Measurements from ENCODE around the gene LRP1B.

The LRP1B gene

DNA sequence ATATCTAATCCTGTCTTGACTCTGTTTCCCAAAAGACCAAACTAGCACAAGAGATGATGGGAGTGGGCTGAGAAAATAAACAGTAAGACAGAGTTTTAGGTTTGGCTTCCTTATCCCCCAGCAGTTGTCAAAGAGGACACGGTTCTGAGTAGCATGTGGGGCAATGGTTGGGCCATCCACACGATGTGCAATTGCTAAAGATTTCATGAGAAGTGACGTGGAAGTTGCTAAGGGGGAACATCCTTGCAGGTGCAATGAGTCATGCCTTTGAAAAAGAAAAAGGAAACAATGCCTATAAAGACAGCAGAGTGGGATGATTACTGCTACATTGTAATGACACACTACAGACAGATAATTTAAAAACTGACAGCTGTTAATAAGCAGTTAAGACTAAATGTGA is 1395.8 kb downstream of the LRP1B start:
- no peak for ATAC-seq (ENCODE audit: low read depth)
- Mint-ChIP-seq H3K27ac (no peak overlapping the region), H3K4me1 (no peaks in the 10 kb centered on the region), H3K9me3 (peaks cover 3% of the 10 kb centered on the region), H3K36me3 (no peaks in the 10 kb centered on the region), H3K4me3 (no peak overlapping the region), H3K27me3 (no peaks in the 10 kb centered on the region)
- no peak for DNase-seq (ENCODE audit: low spot score in 2 of 2)

DNA sequence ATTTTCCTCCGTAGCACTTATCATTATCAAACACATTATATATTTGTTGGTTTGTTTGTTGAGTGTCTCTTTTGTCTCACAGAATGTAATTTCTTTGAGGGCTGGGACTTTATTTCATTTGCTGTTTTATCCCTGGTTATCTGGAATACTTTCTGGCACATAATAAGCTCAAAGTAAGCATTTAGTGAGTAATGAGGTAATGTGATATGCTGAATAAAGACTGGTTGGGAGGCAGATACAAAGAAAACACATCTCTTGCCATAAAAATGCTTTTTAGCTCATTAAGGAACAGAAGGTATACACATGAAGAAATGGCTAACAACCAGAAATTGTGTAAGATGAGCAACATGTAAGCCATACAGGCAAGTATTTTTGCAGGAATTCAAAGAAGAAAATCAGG is 1411.8 kb downstream of the LRP1B start:
- Mint-ChIP-seq H3K9me3 (no peaks in the 10 kb centered on the region), H3K4me1 (no peaks in the 10 kb centered on the region), H3K4me3 (no peak overlapping the region), H3K27ac (no peak overlapping the region), H3K27me3 (no peaks in the 10 kb centered on the region), H3K36me3 (no peaks in the 10 kb centered on the region)
- ATAC-seq (ENCODE audit: low read depth) (no peak), DNase-seq (ENCODE audit: low spot score in 2 of 2) (no peak)

- H3K4me3 Mint-ChIP-seq = no peak overlapping the region
- no peak for DNase-seq (ENCODE audit: low spot score in 2 of 2)
- no peaks in the 10 kb centered on the region for H3K36me3 Mint-ChIP-seq
- H3K4me1 Mint-ChIP-seq = no peaks in the 10 kb centered on the region
- H3K27ac Mint-ChIP-seq = no peak overlapping the region
- no peak for ATAC-seq (ENCODE audit: low read depth)
- no peaks in the 10 kb centered on the region for H3K9me3 Mint-ChIP-seq
- H3K27me3 Mint-ChIP-seq = no peaks in the 10 kb centered on the region
Observed at GRCh38 chr2:140717481-140717880, 1413.3 kb downstream of the LRP1B start.

- H3K27ac Mint-ChIP-seq = no peak overlapping the region
- no peaks in the 10 kb centered on the region for H3K4me1 Mint-ChIP-seq
- no peak for DNase-seq (ENCODE audit: low spot score in 2 of 2)
- ATAC-seq (ENCODE audit: low read depth) = no peak
- no peaks in the 10 kb centered on the region for H3K9me3 Mint-ChIP-seq
- H3K4me3 Mint-ChIP-seq = no peak overlapping the region
- no peaks in the 10 kb centered on the region for H3K36me3 Mint-ChIP-seq
- H3K27me3 Mint-ChIP-seq = no peaks in the 10 kb centered on the region
Observed at GRCh38 chr2:140714586-140714985, 1416.2 kb downstream of the LRP1B start.

GRCh38 chr2:140711867-140712266 is 1418.9 kb downstream of the LRP1B start:
- ATAC-seq (ENCODE audit: low read depth) (no peak), DNase-seq (ENCODE audit: low spot score in 2 of 2) (no peak)
- H3K27ac Mint-ChIP-seq = no peak overlapping the region
- no peaks in the 10 kb centered on the region for H3K27me3 Mint-ChIP-seq
- H3K4me1 Mint-ChIP-seq = no peaks in the 10 kb centered on the region
- no peaks in the 10 kb centered on the region for H3K36me3 Mint-ChIP-seq
- peaks cover 2% of the 10 kb centered on the region for H3K9me3 Mint-ChIP-seq
- H3K4me3 Mint-ChIP-seq = no peak overlapping the region

- Mint-ChIP-seq H3K27me3 (no peaks in the 10 kb centered on the region), H3K36me3 (no peaks in the 10 kb centered on the region), H3K4me3 (no peak overlapping the region), H3K4me1 (no peaks in the 10 kb centered on the region), H3K27ac (no peak overlapping the region), H3K9me3 (no peaks in the 10 kb centered on the region)
- no peak for DNase-seq (ENCODE audit: low spot score in 2 of 2)
- no peak for ATAC-seq (ENCODE audit: low read depth)
Observed at GRCh38 chr2:140701726-140702125, 1429.1 kb downstream of the LRP1B start.

DNA sequence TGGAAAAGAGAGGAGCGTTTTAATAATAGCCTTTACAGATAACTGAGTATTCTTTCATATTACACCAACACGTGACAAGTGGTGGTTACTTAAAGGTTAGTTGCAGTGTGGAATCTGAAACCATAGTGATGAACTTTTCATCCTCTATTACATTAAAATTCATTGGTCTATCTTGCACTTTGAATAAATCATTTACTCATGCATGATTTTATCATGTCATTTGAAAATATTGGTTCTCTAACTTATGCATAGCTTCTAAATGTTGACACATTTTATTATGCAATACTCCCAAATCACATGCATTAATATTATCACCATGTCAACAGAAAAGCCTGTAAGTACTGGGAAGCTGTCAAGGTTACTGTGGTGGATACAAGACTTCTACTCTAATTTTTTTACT is 1432.2 kb downstream of the LRP1B start:
- Mint-ChIP-seq H3K9me3 (no peaks in the 10 kb centered on the region), H3K36me3 (no peaks in the 10 kb centered on the region), H3K4me1 (no peaks in the 10 kb centered on the region), H3K27me3 (no peaks in the 10 kb centered on the region), H3K4me3 (no peak overlapping the region), H3K27ac (no peak overlapping the region)
- DNase-seq (ENCODE audit: low spot score in 2 of 2) (no peak), ATAC-seq (ENCODE audit: low read depth) (no peak)

DNA sequence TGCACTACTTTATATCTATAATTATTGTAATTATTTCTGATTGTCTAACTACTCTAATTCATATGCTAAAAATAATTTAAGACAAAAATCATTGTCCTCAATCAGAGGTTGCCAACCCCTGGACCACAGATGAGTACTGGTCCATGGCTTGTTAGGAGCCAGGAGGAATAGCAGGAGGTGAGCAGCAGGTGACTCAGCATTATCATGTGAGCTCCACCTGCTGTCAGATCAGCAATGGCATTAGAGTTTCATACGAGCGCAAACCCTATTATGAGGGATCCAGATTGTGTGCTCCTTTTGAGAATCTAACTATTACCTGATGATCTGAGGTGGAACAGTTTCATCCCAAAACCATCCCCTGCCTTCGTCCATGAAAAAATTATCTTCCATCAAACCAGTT is 1434.4 kb downstream of the LRP1B start:
- no peaks in the 10 kb centered on the region for H3K36me3 Mint-ChIP-seq
- H3K9me3 Mint-ChIP-seq = no peaks in the 10 kb centered on the region
- no peak overlapping the region for H3K4me3 Mint-ChIP-seq
- no peak overlapping the region for H3K27ac Mint-ChIP-seq
- no peak for ATAC-seq (ENCODE audit: low read depth)
- no peaks in the 10 kb centered on the region for H3K4me1 Mint-ChIP-seq
- DNase-seq (ENCODE audit: low spot score in 2 of 2) = no peak
- H3K27me3 Mint-ChIP-seq = no peaks in the 10 kb centered on the region

GRCh38 chr2:140695155-140695554 is 1435.7 kb downstream of the LRP1B start:
- Mint-ChIP-seq H3K4me3 (no peak overlapping the region), H3K9me3 (no peaks in the 10 kb centered on the region), H3K27ac (no peak overlapping the region), H3K4me1 (no peaks in the 10 kb centered on the region), H3K27me3 (no peaks in the 10 kb centered on the region), H3K36me3 (no peaks in the 10 kb centered on the region)
- no peak for ATAC-seq (ENCODE audit: low read depth)
- DNase-seq (ENCODE audit: low spot score in 2 of 2) = no peak

GRCh38 chr2:140687825-140688224 is 1443.0 kb downstream of the LRP1B start:
- no peaks in the 10 kb centered on the region for H3K27me3 Mint-ChIP-seq
- H3K27ac Mint-ChIP-seq = no peak overlapping the region
- no peak overlapping the region for H3K4me3 Mint-ChIP-seq
- ATAC-seq (ENCODE audit: low read depth) (no peak), DNase-seq (ENCODE audit: low spot score in 2 of 2) (no peak)
- no peaks in the 10 kb centered on the region for H3K4me1 Mint-ChIP-seq
- H3K36me3 Mint-ChIP-seq = no peaks in the 10 kb centered on the region
- peaks cover 3% of the 10 kb centered on the region for H3K9me3 Mint-ChIP-seq

- ATAC-seq (ENCODE audit: low read depth) (no peak), DNase-seq (ENCODE audit: low spot score in 2 of 2) (no peak)
- no peaks in the 10 kb centered on the region for H3K27me3 Mint-ChIP-seq
- H3K9me3 Mint-ChIP-seq = peaks cover 3% of the 10 kb centered on the region
- no peak overlapping the region for H3K27ac Mint-ChIP-seq
- no peak overlapping the region for H3K4me3 Mint-ChIP-seq
- H3K36me3 Mint-ChIP-seq = no peaks in the 10 kb centered on the region
- no peaks in the 10 kb centered on the region for H3K4me1 Mint-ChIP-seq
Observed at GRCh38 chr2:140683658-140684057, 1447.2 kb downstream of the LRP1B start.

- no peaks in the 10 kb centered on the region for H3K9me3 Mint-ChIP-seq
- no peak overlapping the region for H3K4me3 Mint-ChIP-seq
- DNase-seq (ENCODE audit: low spot score in 2 of 2) (no peak), ATAC-seq (ENCODE audit: low read depth) (no peak)
- no peaks in the 10 kb centered on the region for H3K27me3 Mint-ChIP-seq
- no peaks in the 10 kb centered on the region for H3K36me3 Mint-ChIP-seq
- H3K27ac Mint-ChIP-seq = no peak overlapping the region
- no peaks in the 10 kb centered on the region for H3K4me1 Mint-ChIP-seq
Observed at GRCh38 chr2:140680862-140681261, 1450.0 kb downstream of the LRP1B start.

DNA sequence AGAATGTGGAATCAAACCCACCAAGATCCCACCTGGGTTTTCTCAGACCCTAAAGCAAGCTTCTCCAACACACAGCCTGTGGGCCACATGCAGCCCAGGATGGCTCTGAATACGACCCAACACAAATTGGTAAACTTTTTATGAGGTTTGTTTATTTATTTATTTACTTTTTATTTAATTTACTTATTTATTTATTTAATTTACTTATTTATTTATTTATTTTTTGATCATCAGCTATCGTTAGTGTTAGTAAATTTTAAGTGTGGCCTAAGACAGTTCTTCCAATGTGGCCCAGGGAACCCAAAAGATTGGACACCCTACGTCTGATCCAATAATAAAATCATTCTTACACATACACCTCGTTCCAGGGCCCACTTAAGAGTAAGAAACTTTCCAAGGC is 1451.1 kb downstream of the LRP1B start:
- Mint-ChIP-seq H3K4me3 (no peak overlapping the region), H3K27ac (no peak overlapping the region), H3K4me1 (no peaks in the 10 kb centered on the region), H3K27me3 (no peaks in the 10 kb centered on the region), H3K9me3 (no peaks in the 10 kb centered on the region), H3K36me3 (no peaks in the 10 kb centered on the region)
- no peak for DNase-seq (ENCODE audit: low spot score in 2 of 2)
- ATAC-seq (ENCODE audit: low read depth) = no peak

DNA sequence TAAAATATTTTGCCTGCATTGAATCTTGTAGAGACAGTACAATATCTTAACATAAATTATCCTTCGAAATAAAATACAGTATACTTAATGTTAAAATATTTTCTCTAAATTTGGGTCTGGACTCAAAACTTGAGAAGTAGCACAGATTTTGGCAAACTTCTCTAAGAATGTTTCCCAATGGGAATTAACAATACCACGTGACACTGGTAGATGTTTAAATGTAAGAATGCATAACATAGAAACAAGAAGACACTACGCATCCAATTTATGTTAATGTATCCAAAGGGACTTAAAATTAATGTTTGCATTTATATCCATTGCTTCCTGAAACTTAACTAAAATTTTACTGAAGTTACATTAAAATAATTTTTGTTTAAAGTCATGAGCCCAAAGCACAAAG is 1460.9 kb downstream of the LRP1B start:
- DNase-seq (ENCODE audit: low spot score in 2 of 2) = no peak
- no peaks in the 10 kb centered on the region for H3K27me3 Mint-ChIP-seq

DNA sequence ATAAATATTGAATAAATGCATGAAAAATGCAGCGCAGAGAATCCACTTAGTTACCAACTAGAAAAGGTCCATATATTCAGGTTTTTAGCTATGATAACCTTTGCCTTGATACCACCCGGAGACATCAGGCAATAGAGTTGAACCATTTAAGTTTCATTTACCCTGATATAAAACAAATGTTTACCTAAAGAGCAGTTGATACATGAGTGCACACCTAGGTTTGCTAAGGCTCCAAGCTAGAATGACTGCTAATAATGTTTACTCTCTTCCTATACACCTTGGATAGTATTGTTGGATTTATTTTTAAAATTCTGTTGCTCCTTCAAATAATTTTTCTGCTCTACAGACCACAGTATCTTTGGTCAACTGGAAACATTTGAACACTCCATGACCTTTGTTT is 1463.6 kb downstream of the LRP1B start:
- Mint-ChIP-seq H3K4me3 (no peak overlapping the region), H3K27ac (no peak overlapping the region), H3K36me3 (no peaks in the 10 kb centered on the region), H3K4me1 (no peaks in the 10 kb centered on the region), H3K27me3 (no peaks in the 10 kb centered on the region), H3K9me3 (peaks cover 2% of the 10 kb centered on the region)
- no peak for ATAC-seq (ENCODE audit: low read depth)
- no peak for DNase-seq (ENCODE audit: low spot score in 2 of 2)

More for the DNA sequence above, 1460.9 kb downstream of the LRP1B start:
- ATAC-seq (ENCODE audit: low read depth) = no peak
- no peaks in the 10 kb centered on the region for H3K4me1 Mint-ChIP-seq
- no peak overlapping the region for H3K27ac Mint-ChIP-seq
- H3K36me3 Mint-ChIP-seq = no peaks in the 10 kb centered on the region
- H3K4me3 Mint-ChIP-seq = no peak overlapping the region
- peaks cover 2% of the 10 kb centered on the region for H3K9me3 Mint-ChIP-seq

GRCh38 chr2:140662504-140662903 is 1468.3 kb downstream of the LRP1B start:
- no peaks in the 10 kb centered on the region for H3K27me3 Mint-ChIP-seq

More at GRCh38 chr2:140662504-140662903, 1468.3 kb downstream of the LRP1B start:
- Mint-ChIP-seq H3K4me3 (no peak overlapping the region), H3K9me3 (no peaks in the 10 kb centered on the region), H3K4me1 (no peaks in the 10 kb centered on the region), H3K36me3 (no peaks in the 10 kb centered on the region), H3K27ac (no peak overlapping the region)
- ATAC-seq (ENCODE audit: low read depth) (no peak), DNase-seq (ENCODE audit: low spot score in 2 of 2) (no peak)

Data from memory B cell (primary cell).